Adipocyte (in vitro differentiated cells): ENCODE data around the gene LY6G6D.

Experiments
- DNase-seq: peaks from one replicate; pipeline ENCODE4 v3.0.0-alpha.2; 2015; ENCODE audit warnings: low read depth
- H3K27me3 ChIP-seq: replicated peaks from 2 replicates; pipeline ENCODE4 v1.7.0; 2013; ENCODE audit warnings: mild to moderate bottlenecking, low read length, moderate library complexity; ENCODE audit not compliant: control insufficient read depth, insufficient read depth
- H3K36me3 ChIP-seq: 2 replicates; pipeline ENCODE4 v1.7.0; 2013; ENCODE audit warnings: low read length, mild to moderate bottlenecking, moderate library complexity; ENCODE audit not compliant: control insufficient read depth, insufficient read depth, severe bottlenecking
- H3K4me1 ChIP-seq: 2 replicates; pipeline ENCODE4 v1.7.0; 2013; ENCODE audit warnings: mild to moderate bottlenecking, low read length, moderate library complexity; ENCODE audit not compliant: control insufficient read depth, insufficient read depth
- H3K4me3 ChIP-seq: 2 replicates; pipeline ENCODE4 v1.7.0; 2013; ENCODE audit warnings: mild to moderate bottlenecking, low read length, moderate library complexity
- H3K9ac ChIP-seq: 2 replicates; pipeline ENCODE4 v1.7.0; 2013; ENCODE audit warnings: mild to moderate bottlenecking, low read length, moderate library complexity
- H3K9me3 ChIP-seq: 2 replicates; pipeline ENCODE4 v1.7.0; 2013; ENCODE audit warnings: mild to moderate bottlenecking, low read length, moderate library complexity; ENCODE audit not compliant: control insufficient read depth

The LY6G6D gene

DNA sequence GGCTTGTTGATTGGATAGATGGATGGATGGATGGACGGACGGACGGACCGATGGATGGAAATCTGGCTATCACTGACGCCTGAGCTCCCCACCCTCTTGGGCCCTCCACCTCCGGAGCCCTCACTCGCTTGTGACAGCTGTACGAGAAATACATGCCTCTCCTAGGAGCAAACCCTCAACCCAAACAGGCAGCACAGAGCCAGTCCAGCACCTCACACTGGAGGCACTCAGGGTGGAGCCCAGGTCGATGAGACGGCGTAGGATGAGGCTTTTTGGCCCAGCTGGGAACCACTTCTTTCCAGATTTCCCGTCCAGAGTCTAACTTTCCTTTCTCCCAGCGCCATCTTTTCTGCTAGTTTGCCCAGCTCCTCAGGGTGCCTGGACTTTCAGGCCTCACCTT is 31.6 kb upstream of the LY6G6D start:
- peaks cover 29% of the 10 kb centered on the region for H3K36me3 ChIP-seq
- no peak overlapping the region for H3K9ac ChIP-seq
- DNase-seq = no peak
- H3K27me3 ChIP-seq = no peaks in the 10 kb centered on the region
- H3K4me1 ChIP-seq = peaks cover 13% of the 10 kb centered on the region
- H3K4me3 ChIP-seq = no peak overlapping the region
- H3K9me3 ChIP-seq = no peaks in the 10 kb centered on the region

DNA sequence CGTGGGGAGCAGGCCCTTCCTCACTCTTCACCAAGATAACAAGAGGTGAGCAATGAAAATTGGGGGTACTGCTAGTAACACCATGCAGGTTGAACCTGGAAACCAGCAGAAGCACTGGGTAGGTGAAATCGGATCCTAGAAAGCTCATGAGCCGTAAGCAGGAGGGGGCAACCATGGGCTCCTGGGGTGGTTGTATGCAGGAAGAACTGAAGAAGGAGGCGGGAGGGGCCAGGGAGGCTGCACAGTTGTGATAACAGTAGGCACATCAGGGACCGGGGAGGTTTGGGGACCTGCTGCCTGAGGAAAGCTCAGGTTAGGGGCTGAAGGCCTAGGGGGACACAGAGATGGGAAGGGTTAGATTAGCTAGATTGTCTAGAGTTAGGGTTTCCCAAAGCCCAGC is 28.7 kb upstream of the LY6G6D start:
- DNase-seq = no peak
- H3K4me1 ChIP-seq = peaks cover 3% of the 10 kb centered on the region
- H3K36me3 ChIP-seq = peaks cover 57% of the 10 kb centered on the region
- H3K27me3 ChIP-seq = no peaks in the 10 kb centered on the region
- H3K9ac ChIP-seq = no peak overlapping the region
- H3K9me3 ChIP-seq = no peaks in the 10 kb centered on the region
- no peak overlapping the region for H3K4me3 ChIP-seq

GRCh38 chr6:31687321-31687720 is 27.8 kb upstream of the LY6G6D start:
- no peaks in the 10 kb centered on the region for H3K27me3 ChIP-seq
- peaks cover 62% of the 10 kb centered on the region for H3K36me3 ChIP-seq
- no peak overlapping the region for H3K9ac ChIP-seq
- H3K4me3 ChIP-seq = no peak overlapping the region
- no peaks in the 10 kb centered on the region for H3K9me3 ChIP-seq
- no peak for DNase-seq
- H3K4me1 ChIP-seq = no peaks in the 10 kb centered on the region

- no peak for DNase-seq
- H3K4me3 ChIP-seq = no peak overlapping the region
- H3K36me3 ChIP-seq = peaks cover 70% of the 10 kb centered on the region
Measured at GRCh38 chr6:31687860-31688693, 27.1 kb upstream of the LY6G6D start.

DNA sequence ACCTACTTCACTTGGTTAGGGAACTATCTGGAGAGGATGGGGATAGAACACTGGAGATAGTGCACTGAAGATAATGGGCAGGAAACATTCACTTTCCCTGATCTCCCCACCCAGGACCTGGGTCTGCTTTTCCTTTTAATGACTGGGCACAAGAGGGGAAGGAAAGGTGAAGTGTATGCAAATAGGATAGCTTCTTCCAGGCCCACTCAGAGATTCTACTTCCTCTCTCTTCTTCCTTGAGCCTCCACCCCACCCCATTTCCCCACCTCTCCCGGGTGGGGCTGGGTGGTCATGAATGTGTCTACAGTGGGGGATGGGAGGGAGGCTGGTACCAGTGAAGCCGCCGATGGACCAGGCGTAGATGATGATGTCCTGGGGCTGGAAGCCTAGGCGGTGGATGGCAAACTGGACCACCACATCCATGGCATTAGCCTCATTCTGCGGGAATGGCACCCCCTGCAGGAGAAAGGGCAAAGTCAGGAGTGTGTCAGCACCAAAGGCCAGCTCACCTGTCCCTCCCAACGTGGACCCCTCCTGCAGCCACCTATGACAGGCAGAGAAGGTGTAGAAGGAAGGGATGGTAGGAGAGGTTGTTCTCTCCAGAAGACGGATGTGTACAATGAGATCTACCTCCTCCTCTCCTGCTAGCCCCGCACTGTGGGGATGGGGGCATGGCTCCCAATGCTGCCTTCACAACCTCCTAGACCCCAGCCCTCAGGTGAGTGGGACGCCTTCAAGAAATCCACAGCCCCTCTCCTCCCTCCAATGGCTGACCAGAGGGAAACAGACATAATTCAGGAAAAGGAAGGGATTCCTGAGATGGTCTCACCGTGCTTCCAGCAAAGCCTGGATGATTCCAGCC is 25.7 kb upstream of the LY6G6D start:
- Histone ChIP-seq H3K4me1 (no peaks in the 10 kb centered on the region), H3K9ac (no peak overlapping the region), H3K36me3 (peaks cover 82% of the 10 kb centered on the region), H3K27me3 (no peaks in the 10 kb centered on the region), H3K4me3 (no peak overlapping the region), H3K9me3 (no peaks in the 10 kb centered on the region)
- DNase-seq = no peak

More at GRCh38 chr6:31687860-31688693, 27.1 kb upstream of the LY6G6D start:
- H3K9ac ChIP-seq = no peak overlapping the region
- no peaks in the 10 kb centered on the region for H3K27me3 ChIP-seq
- no peaks in the 10 kb centered on the region for H3K4me1 ChIP-seq
- no peaks in the 10 kb centered on the region for H3K9me3 ChIP-seq

DNA sequence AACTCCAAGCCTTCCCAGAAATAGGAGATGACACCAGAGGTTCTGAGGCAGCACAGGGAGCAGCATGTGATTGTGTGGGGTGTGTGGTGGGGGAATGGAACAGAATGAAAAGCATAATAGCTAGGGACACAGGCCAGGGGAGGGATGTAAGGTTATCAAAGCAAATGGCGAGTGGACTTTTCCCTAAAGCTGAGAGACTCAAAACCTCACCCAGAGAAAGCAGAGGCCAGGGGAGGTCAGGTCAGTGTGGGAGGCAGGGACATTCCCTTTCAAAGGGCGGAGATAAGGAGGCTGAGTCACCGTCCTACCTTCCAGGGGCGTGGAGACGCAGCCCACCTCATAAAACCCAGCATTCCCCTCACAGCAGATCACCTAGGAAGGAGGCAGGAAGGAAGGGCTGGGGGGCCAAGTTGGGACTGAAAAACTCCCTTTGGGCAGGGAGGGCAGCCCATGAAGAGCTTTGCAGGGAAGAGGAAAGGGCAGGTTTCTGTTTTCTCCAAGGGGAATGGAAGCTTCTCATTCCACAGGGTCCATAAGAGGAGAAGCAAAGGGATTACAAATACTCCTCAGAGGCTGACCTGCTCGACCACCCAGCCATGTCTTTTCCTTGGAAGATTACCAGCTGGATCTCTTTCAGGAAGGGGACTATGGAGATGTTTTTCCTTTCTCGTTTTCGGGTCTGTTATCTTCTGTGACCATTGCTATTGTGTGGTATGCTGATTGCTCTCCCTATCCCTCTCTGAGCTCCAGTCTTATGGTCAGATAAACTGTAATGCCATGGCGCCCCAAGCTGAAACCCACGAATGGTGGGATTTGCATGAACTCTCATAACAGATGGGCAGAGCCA is 24.7 kb upstream of the LY6G6D start:
- Histone ChIP-seq H3K27me3 (no peaks in the 10 kb centered on the region), H3K36me3 (peaks cover 90% of the 10 kb centered on the region), H3K9me3 (no peaks in the 10 kb centered on the region), H3K4me3 (no peak overlapping the region), H3K4me1 (no peaks in the 10 kb centered on the region), H3K9ac (no peak overlapping the region)
- DNase-seq = no peak

DNA sequence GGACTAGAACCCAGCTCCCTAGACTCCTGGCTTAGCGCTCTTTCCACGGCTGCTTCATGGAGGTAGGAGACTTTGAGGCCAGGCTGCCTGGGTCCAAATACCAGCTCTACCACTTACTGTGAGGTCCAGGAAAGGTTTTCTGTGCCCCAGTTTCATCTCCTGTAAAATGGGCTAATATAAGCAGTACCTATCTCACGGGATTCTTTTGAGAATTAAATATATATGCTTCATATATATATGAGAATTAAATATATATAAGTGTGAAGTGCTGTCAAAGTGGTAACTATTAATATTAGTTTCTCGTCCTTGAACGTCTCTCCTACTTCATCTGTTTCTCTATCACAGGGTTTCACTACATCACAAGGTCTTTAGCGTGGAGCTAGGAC is 24.1 kb upstream of the LY6G6D start:
- no peak for DNase-seq
- Histone ChIP-seq H3K36me3 (peaks cover 86% of the 10 kb centered on the region), H3K27me3 (no peaks in the 10 kb centered on the region), H3K9ac (no peak overlapping the region), H3K4me3 (no peak overlapping the region), H3K9me3 (no peaks in the 10 kb centered on the region), H3K4me1 (no peaks in the 10 kb centered on the region)

DNA sequence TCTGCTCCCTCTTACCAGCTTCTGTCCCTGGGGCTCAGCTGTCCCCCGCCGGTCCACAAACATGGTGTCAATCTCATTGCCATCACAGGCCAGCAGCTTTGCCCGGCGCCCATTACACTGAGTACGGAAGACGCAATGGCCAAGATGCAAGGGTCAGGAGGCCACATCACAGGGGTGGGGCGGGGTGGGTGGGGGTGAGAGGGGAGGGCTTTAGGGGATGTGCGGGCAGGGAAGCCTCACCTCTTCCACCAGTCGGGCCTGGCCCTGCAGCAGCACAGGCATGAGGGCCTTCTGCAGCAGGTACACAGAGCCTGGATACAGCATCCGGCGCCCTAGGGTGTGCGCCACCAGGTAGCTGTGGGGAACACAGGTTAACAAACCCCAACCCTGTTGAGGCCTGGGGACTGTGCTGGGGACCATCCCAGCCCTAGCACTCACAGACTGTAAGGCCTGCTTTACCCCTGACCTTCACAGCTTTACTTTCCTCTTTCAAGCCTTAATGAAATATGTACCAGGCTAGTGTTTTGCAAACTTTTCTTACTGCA is 23.5 kb upstream of the LY6G6D start:
- no peaks in the 10 kb centered on the region for H3K27me3 ChIP-seq
- DNase-seq = no peak
- H3K4me3 ChIP-seq = no peak overlapping the region
- H3K36me3 ChIP-seq = peaks cover 82% of the 10 kb centered on the region
- no peak overlapping the region for H3K9ac ChIP-seq
- H3K9me3 ChIP-seq = no peaks in the 10 kb centered on the region
- H3K4me1 ChIP-seq = no peaks in the 10 kb centered on the region

DNA sequence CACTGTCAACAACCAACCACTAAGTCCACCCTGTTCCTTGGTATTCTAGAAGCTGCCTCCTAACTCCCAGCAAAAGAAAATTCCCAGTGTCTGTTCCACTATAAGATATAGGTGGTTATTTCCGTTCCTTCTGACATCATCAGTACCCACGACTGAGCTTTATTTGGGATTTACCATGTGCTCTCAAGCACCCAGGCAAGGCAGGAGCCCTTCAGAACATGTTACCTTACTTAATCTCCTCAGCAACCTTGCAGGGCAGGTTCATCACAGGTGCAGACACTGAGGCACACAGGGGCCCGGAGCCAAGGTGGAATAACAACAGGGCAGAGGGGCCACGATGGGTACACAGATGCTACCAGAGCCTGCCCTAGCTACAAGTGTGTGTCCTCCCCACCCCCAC is 22.8 kb upstream of the LY6G6D start:
- DNase-seq = no peak

DNA sequence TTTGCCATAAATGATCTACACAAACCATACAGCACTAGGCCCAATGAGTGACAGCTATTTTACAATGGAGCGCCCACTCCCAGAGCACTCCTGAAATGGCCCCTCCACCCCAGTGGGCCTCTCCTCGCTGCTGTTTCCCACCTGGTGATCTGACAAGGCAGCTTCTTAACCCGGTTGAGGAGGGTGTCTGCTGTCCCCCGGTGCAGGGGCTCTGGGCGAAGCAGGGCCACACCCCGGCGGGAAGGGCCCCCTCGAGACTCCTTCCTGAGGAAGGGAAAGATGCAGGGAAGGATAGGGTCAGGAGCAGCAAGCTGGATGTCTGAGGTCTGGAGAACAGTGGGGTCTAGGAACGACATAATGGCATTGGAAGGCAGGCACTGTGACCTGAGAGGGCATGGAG is 22.3 kb upstream of the LY6G6D start:
- no peak for DNase-seq
- no peaks in the 10 kb centered on the region for H3K9me3 ChIP-seq
- no peaks in the 10 kb centered on the region for H3K4me1 ChIP-seq
- H3K36me3 ChIP-seq = peaks cover 80% of the 10 kb centered on the region
- no peaks in the 10 kb centered on the region for H3K27me3 ChIP-seq
- no peak overlapping the region for H3K9ac ChIP-seq
- no peak overlapping the region for H3K4me3 ChIP-seq

More for the DNA sequence above, 22.8 kb upstream of the LY6G6D start:
- H3K9me3 ChIP-seq = no peaks in the 10 kb centered on the region
- peaks cover 82% of the 10 kb centered on the region for H3K36me3 ChIP-seq
- no peak overlapping the region for H3K4me3 ChIP-seq
- H3K4me1 ChIP-seq = no peaks in the 10 kb centered on the region
- no peaks in the 10 kb centered on the region for H3K27me3 ChIP-seq
- H3K9ac ChIP-seq = no peak overlapping the region
